OCI-LY7 (cell line): ENCODE results near the gene SMIM7. TPM values are rescaled to one million over a fixed set of nuclear protein-coding genes. Genes with fewer than 3 reads are reported as not detected.

Experiments used
- BruUV-seq: library from RNA; stranded (reverse); fragments of 400-500 nt; replicated peaks from 2 replicates; lab custom pipeline; 2021; lab: Mats Ljungman, UMichigan
- CTCF ChIA-PET: fragments of 300-600 bp; sonication (Branson Sonifier 250); formaldehyde crosslinking; loops from one replicate; lab custom pipeline; 2022; ENCODE audit warnings: antibody characterized with exemption; ENCODE audit not compliant: unreplicated experiment; lab: Charles Lee
- POLR2A ChIA-PET: fragments of 300-600 bp; sonication (Branson Sonifier 250); formaldehyde crosslinking; loops from one replicate; lab custom pipeline; 2022; ENCODE audit warnings: antibody characterized with exemption; lab: Charles Lee
- DNase-seq: peaks from one replicate; pipeline ENCODE4 v3.0.0-alpha.2; 2015; ENCODE audit warnings: low spot score
- H2AFZ ChIP-seq: fragments of 200-600 bp; sonication (generic), shearing (Covaris generic); 2 replicates; pipeline ENCODE4 v1.6.1; 2014; ENCODE audit warnings: mild to moderate bottlenecking, antibody characterized with exemption, low read length, moderate library complexity
- H3K27ac ChIP-seq: fragments of 200-600 bp; sonication (generic); 2 replicates; pipeline ENCODE4 v1.5.1; 2014; ENCODE audit warnings: mixed run types, low read depth, mild to moderate bottlenecking, moderate library complexity, low read length, inconsistent platforms; ENCODE audit not compliant: poor library complexity, severe bottlenecking
- H3K36me3 ChIP-seq: fragments of 200-600 bp; sonication (generic); 2 replicates; pipeline ENCODE4 v1.6.1; 2014; ENCODE audit warnings: mild to moderate bottlenecking, antibody characterized with exemption, low read length, moderate library complexity, mixed read lengths; ENCODE audit not compliant: insufficient read depth
- H3K4me1 ChIP-seq: fragments of 200-600 bp; sonication (generic); 2 replicates; pipeline ENCODE4 v1.5.1; 2014; ENCODE audit warnings: mild to moderate bottlenecking, low read length; ENCODE audit not compliant: insufficient read depth, poor library complexity, severe bottlenecking
- H3K4me2 ChIP-seq: fragments of 200-600 bp; sonication (generic); 2 replicates; pipeline ENCODE4 v1.6.1; 2014; ENCODE audit warnings: mild to moderate bottlenecking, low read length
- H3K4me3 ChIP-seq: fragments of 200-600 bp; sonication (generic); 2 replicates; pipeline ENCODE4 v1.5.1; 2014; ENCODE audit warnings: mild to moderate bottlenecking, low read depth, low read length; ENCODE audit not compliant: poor library complexity, severe bottlenecking
- H3K79me2 ChIP-seq: fragments of 200-600 bp; sonication (generic); 2 replicates; pipeline ENCODE4 v1.6.1; 2016; ENCODE audit warnings: low read depth, mild to moderate bottlenecking, low read length, moderate library complexity, mixed read lengths; ENCODE audit not compliant: insufficient read depth
- H3K9me2 ChIP-seq: fragments of 200-600 bp; sonication (generic); 2 replicates; pipeline ENCODE4 v1.6.1; 2016; ENCODE audit warnings: mild to moderate bottlenecking, low read length, mixed read lengths; ENCODE audit not compliant: insufficient read depth
- H3K9me3 ChIP-seq: fragments of 200-600 bp; sonication (generic); 2 replicates; pipeline ENCODE4 v1.6.1; 2014; ENCODE audit warnings: mild to moderate bottlenecking, mixed run types, low read length, mixed read lengths
- H4K20me1 ChIP-seq: fragments of 200-600 bp; sonication (generic); 2 replicates; pipeline ENCODE4 v1.6.1; 2014; ENCODE audit warnings: mild to moderate bottlenecking, antibody characterized with exemption, low read length, moderate library complexity, mixed read lengths; ENCODE audit not compliant: insufficient read depth
- EZH2phosphoT487 ChIP-seq: fragments of 200-600 bp; sonication (generic); IDR thresholded peaks from 2 replicates; pipeline ENCODE4 v1.6.1; 2018; ENCODE audit warnings: low read depth, borderline replicate concordance, mild to moderate bottlenecking, mixed run types, antibody characterized with exemption, low read length, moderate library complexity, mixed read lengths
- intact Hi-C: fragments of 100-400 bp; cut with micrococcal nuclease; formaldehyde crosslinking; loops from one replicate; pipeline ENCODE4 v1.10.0; 2022; ENCODE audit not compliant: unreplicated experiment
- total RNA-seq, 2 experiments: library from RNA; depleted of rRNA in 1 of 2; stranded (reverse); fragments of >200 nt in 1 of 2; shearing (Covaris generic) in 1 of 2; gene quantifications; 2 replicates each; pipeline ENCODE4 v1.2.3, GENCODE V29; 2014 to 2022
- TF ChIP-seq, protein P1 (sequence below): fragments of 200-600 bp; sonication (generic); conservative IDR thresholded peaks from 2 replicates; pipeline ENCODE4 v1.5.1; 2014; ENCODE audit warnings: mild to moderate bottlenecking, antibody characterized with exemption, low read length, moderate library complexity, mixed read lengths

SMIM7 gene
- total RNA-seq, 2 experiments from 2014 or later: 87.0 to 96.3 TPM

DNA sequence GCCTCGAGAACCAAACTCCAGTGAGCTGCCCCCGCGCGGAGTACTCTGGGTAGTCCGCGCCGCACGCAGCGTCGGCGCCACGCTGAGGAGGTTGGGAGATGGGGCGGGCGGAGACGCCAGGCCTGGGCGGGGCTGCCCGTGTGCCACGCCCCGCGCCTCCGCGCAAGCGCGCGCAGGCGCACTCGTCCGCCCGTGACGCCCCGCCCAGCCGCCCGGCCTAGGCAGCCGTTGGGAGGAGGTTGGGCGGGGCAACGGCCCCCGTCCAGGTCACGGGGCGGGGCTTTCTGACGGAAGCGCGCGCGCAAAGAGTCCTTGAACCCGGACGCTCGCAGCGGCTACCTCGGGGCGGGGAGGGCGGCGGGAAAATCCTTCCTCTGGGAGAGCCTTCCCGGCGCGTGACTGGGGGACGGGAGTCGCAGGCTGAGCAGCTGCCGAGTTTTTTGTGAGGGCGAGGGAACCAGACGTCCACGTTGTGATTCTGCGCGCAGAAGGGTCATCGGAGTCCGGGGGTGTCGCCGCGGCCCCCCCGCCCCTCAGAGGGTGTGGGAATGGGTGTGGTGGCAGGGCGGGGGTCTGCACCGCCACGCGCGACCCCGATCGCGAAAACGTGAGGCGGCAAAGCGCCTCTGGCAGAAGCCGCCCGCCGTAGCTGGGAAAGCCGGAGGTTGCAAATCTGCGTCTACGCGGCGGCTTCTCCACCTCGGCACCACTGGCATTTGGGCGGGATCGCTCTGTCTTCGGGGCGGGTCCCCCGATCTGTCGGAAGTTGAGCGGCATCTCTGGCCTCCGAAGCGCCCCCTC, 31.6 kb downstream of the SMIM7 start, which contains the start of gene MED26:
TSS of gene MED26 (minus strand) at position 22 of the 801 bp plus-strand sequence. CDS start 261 bp downstream, outside the sequence.
- Histone ChIP-seq H3K4me1 (peaks cover 52% of the 10 kb centered on the region), H3K4me3 (peak within 1 kb of the TSS; percentile 99), H3K36me3 (peaks cover 62% of the 10 kb centered on the region), H2AFZ (peak within 1 kb of the TSS; percentile 22; the same call in 1 of the 2 replicates), H4K20me1 (peaks cover 31% of the 10 kb centered on the region), H3K4me2 (peak within 1 kb of the TSS; percentile 96), H3K9me2 (no peaks in the 10 kb centered on the region), H3K79me2 (peaks cover 52% of the 10 kb centered on the region), H3K27ac (peak within 1 kb of the TSS; percentile 96), H3K9me3 (no peaks in the 10 kb centered on the region)
- peak; percentile 96 for DNase-seq
- BruUV-seq: no TSS peak
- TF ChIP-seq, protein P1, sequence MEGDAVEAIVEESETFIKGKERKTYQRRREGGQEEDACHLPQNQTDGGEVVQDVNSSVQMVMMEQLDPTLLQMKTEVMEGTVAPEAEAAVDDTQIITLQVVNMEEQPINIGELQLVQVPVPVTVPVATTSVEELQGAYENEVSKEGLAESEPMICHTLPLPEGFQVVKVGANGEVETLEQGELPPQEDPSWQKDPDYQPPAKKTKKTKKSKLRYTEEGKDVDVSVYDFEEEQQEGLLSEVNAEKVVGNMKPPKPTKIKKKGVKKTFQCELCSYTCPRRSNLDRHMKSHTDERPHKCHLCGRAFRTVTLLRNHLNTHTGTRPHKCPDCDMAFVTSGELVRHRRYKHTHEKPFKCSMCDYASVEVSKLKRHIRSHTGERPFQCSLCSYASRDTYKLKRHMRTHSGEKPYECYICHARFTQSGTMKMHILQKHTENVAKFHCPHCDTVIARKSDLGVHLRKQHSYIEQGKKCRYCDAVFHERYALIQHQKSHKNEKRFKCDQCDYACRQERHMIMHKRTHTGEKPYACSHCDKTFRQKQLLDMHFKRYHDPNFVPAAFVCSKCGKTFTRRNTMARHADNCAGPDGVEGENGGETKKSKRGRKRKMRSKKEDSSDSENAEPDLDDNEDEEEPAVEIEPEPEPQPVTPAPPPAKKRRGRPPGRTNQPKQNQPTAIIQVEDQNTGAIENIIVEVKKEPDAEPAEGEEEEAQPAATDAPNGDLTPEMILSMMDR: no peak
- ChIA-PET CTCF (interaction anchor here (0.6 kb wide), 1 partner anchor 42 kb away, joined by 3 read pairs; no protein-coding TSS in a partner anchor), POLR2A (interaction anchor here (0.8 to 2.2 kb wide), 3 partner anchors 38 to 80 kb away, joined by 4 to 10 read pairs (median 4); no protein-coding TSS in a partner anchor)
- intact Hi-C loops: loop anchor here (1.0 to 2.0 kb wide), 5 partner anchors 33 to 188 kb away; partner anchors contain the start of genes CHERP, SLC35E1 and TMEM38A

DNA sequence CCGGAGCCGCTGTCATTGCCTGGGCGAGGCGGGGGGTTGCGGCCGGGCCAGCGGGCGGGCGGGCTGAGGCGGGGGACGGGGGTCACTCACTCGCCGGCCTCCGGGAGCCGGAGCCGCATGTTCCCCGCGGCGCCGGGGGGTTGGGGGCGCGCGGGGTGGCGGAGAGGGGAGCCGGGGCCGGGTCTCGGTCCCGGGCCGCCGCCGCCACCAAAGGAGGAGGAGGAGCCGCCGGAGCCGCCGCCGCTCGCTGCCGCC, 32.1 kb downstream of the SMIM7 start:
- no peak overlapping the region for H2AFZ ChIP-seq

More for the DNA sequence above, 32.1 kb downstream of the SMIM7 start:
- DNase-seq: no peak
- peaks cover 54% of the 10 kb centered on the region for H3K4me1 ChIP-seq
- peak overlapping the region; percentile 86 for H3K4me2 ChIP-seq
- no peaks in the 10 kb centered on the region for H3K9me2 ChIP-seq
- no peak for TF ChIP-seq EZH2phosphoT487
- TF ChIP-seq, protein P1: no peak
- peak overlapping the region; percentile 99 for H3K4me3 ChIP-seq
- intact Hi-C loops: loop anchor here (1.0 to 2.0 kb wide), 5 partner anchors 33 to 187 kb away; partner anchors contain the start of genes CHERP, SLC35E1 and TMEM38A
- peaks cover 37% of the 10 kb centered on the region for H4K20me1 ChIP-seq
- H3K79me2 ChIP-seq: peaks cover 58% of the 10 kb centered on the region
- H3K27ac ChIP-seq: peak overlapping the region; percentile 58
- ChIA-PET CTCF (no interaction called here), POLR2A (interaction anchor here (1.6 to 2.2 kb wide), 3 partner anchors 38 to 44 kb away, joined by 4 to 10 read pairs (median 7); no protein-coding TSS in a partner anchor)
- no peaks in the 10 kb centered on the region for H3K9me3 ChIP-seq
- H3K36me3 ChIP-seq: peaks cover 62% of the 10 kb centered on the region
- no TSS peak for BruUV-seq
